NCI-H1436 (cell line): ENCODE data around the gene IL3.

Source experiments
- DNase-seq: peaks from one replicate; lab custom pipeline; 2025; lab: John Stamatoyannopoulos, UW

Gene IL3

GRCh38 chr5:132073231-132074013 is 13.0 kb downstream of the IL3 start, which contains the start of gene CSF2:
CSF2 (plus strand) TSS chr5:132073789; CDS start chr5:132073824, 35 bp downstream.
- DNase-seq: no peak

GRCh38 chr5:132074091-132074771 is 13.8 kb downstream of the IL3 start:
- no peak for DNase-seq

- DNase-seq: no peak
Observed at GRCh38 chr5:132074772-132075718, 14.6 kb downstream of the IL3 start.

- DNase-seq: no peak
Observed at GRCh38 chr5:132075719-132076077, 15.2 kb downstream of the IL3 start.

- DNase-seq: no peak
Observed at GRCh38 chr5:132076202-132076830, 15.9 kb downstream of the IL3 start.

GRCh38 chr5:132076983-132077382 is 16.5 kb downstream of the IL3 start:
- DNase-seq: no peak

- no peak for DNase-seq
Observed at GRCh38 chr5:132079081-132079480, 18.6 kb downstream of the IL3 start.

- DNase-seq: no peak
Observed at GRCh38 chr5:132079619-132080018, 19.2 kb downstream of the IL3 start.

- no peak for DNase-seq
Observed at GRCh38 chr5:132080595-132080994, 20.1 kb downstream of the IL3 start.

- DNase-seq: no peak
Observed at GRCh38 chr5:132081458-132081857, 21.0 kb downstream of the IL3 start.

- DNase-seq: no peak
Observed at GRCh38 chr5:132082329-132083023, 22.0 kb downstream of the IL3 start.

GRCh38 chr5:132083071-132083678 is 22.7 kb downstream of the IL3 start:
- DNase-seq: no peak

GRCh38 chr5:132085686-132086085 is 25.2 kb downstream of the IL3 start:
- DNase-seq: no peak

GRCh38 chr5:132086277-132086794 is 25.9 kb downstream of the IL3 start:
- DNase-seq: no peak

- no peak for DNase-seq
Observed at GRCh38 chr5:132087176-132087575, 26.7 kb downstream of the IL3 start.

GRCh38 chr5:132087661-132088060 is 27.2 kb downstream of the IL3 start:
- no peak for DNase-seq

GRCh38 chr5:132089363-132089762 is 28.9 kb downstream of the IL3 start:
- no peak for DNase-seq

GRCh38 chr5:132090107-132090506 is 29.7 kb downstream of the IL3 start:
- no peak for DNase-seq

- no peak for DNase-seq
Observed at GRCh38 chr5:132093271-132093670, 32.8 kb downstream of the IL3 start.

- no peak for DNase-seq
Observed at GRCh38 chr5:132094393-132095076, 34.1 kb downstream of the IL3 start.
